Thyroid gland (tissue), 4 donors: ENCODE results near the gene STX8. TPM values are rescaled to one million over a fixed set of nuclear protein-coding genes. Genes with fewer than 3 reads are reported as not detected.

ENCODE experiments used
- DNase-seq, 2 donors: peaks; one replicate each; pipeline ENCODE4 v3.0.0-alpha.2; 2019
- H3K27ac ChIP-seq, 3 donors: fragments of 200-600 bp; sonication (generic); 1 replicate in 2 of 3; 2 replicates in 1 of 3; pipeline ENCODE4 v1.5.1; 2016 to 2019; ENCODE audit warnings: mild to moderate bottlenecking in 1 of 3, moderate library complexity in 1 of 3
- H3K27me3 ChIP-seq: fragments of 200-600 bp; sonication (generic); one replicate; pipeline ENCODE4 v1.5.1; 2019
- H3K36me3 ChIP-seq, 2 donors: fragments of 200-600 bp; sonication (generic); one replicate each; pipeline ENCODE4 v1.5.1; 2016 to 2019
- H3K4me1 ChIP-seq, 2 donors: fragments of 200-600 bp; sonication (generic); one replicate each; pipeline ENCODE4 v1.5.1; 2017 to 2019
- H3K4me3 ChIP-seq, 3 donors: fragments of 200-600 bp; sonication (generic); replicated peaks in 1 of 3; 1 replicate in 2 of 3; 2 replicates in 1 of 3; pipeline ENCODE4 v1.5.1; 2016; ENCODE audit warnings: mild to moderate bottlenecking in 1 of 3
- H3K9me3 ChIP-seq: fragments of 200-600 bp; sonication (generic); one replicate; pipeline ENCODE4 v1.5.1; 2017
- POLR2A ChIP-seq, 2 donors: fragments of 450-650 bp; IDR thresholded peaks; one replicate each; pipeline ENCODE4 v1.6.1; 2017; ENCODE audit warnings: antibody characterized with exemption in 2 of 2, mild to moderate bottlenecking in 2 of 2, moderate library complexity in 1 of 2
- WGBS, 2 donors: methylation state at CpG; one replicate each; pipeline ENCODE4 v1.1.5; 2017; 5-methylcytosine and 5-hydroxymethylcytosine counted together
- intact Hi-C: fragments of 100-400 bp; cut with DNase I; formaldehyde crosslinking; loops from one replicate; pipeline ENCODE4 v1.15.1; 2023
- total RNA-seq, 4 donors: library from RNA; depleted of rRNA; stranded (reverse); fragments of >200 nt; gene quantifications; one replicate each; pipeline ENCODE4 v1.2.3, GENCODE V29; 2016
- TF ChIP-seq, protein P1 (sequence below), 6 experiments: fragments of 200-600 bp in 3 of 6; fragments of 450-650 bp in 3 of 6; sonication (generic) in 3 of 6; IDR thresholded peaks; one replicate each; pipeline ENCODE4 v1.5.1; 2016 to 2019; ENCODE audit warnings: antibody characterized with exemption in 6 of 6, mild to moderate bottlenecking in 2 of 6, inconsistent platforms in 1 of 6, moderate library complexity in 1 of 6

STX8 gene
- total RNA-seq, 4 donors from 2014 or later, result 67.6 to 88.9 (median 72.7) TPM

DNA sequence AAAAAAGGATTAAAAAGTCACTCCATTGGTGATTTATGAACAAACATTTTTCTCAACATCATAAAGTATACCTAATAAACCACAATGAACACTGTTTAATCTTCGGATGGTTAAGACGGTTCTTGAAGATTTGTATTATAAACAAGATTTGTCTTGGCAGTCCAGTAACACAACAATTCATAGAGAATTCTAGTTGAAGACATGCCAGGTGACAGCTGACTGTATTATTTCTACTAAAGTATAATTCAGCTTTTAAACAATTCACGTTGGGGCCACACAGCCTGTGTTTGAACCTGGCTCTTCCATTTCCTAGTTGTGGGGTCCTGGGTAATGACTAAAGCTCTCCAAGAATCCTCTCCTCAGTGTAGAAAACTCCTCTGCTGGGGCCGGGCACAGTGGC is 22.0 kb downstream of the STX8 start:
- no peak for TF ChIP-seq POLR2A (IDR thresholded peaks at IDR 0.05)
- TF ChIP-seq, protein P1, sequence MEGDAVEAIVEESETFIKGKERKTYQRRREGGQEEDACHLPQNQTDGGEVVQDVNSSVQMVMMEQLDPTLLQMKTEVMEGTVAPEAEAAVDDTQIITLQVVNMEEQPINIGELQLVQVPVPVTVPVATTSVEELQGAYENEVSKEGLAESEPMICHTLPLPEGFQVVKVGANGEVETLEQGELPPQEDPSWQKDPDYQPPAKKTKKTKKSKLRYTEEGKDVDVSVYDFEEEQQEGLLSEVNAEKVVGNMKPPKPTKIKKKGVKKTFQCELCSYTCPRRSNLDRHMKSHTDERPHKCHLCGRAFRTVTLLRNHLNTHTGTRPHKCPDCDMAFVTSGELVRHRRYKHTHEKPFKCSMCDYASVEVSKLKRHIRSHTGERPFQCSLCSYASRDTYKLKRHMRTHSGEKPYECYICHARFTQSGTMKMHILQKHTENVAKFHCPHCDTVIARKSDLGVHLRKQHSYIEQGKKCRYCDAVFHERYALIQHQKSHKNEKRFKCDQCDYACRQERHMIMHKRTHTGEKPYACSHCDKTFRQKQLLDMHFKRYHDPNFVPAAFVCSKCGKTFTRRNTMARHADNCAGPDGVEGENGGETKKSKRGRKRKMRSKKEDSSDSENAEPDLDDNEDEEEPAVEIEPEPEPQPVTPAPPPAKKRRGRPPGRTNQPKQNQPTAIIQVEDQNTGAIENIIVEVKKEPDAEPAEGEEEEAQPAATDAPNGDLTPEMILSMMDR (IDR thresholded peaks at IDR 0.05), result no peak
- Histone ChIP-seq H3K27ac (no peak overlapping the region), H3K9me3 (no peaks in the 10 kb centered on the region), H3K27me3 (no peaks in the 10 kb centered on the region), H3K4me1 (no peaks in the 10 kb centered on the region), H3K4me3 (no peak overlapping the region), H3K36me3 (no peaks in the 10 kb centered on the region)
- WGBS, 2 donors, result 89 to 90% methylated on average over 4 of the region's 4 CpGs
- intact Hi-C loops, result no loop called here
- DNase-seq, result no peak

DNA sequence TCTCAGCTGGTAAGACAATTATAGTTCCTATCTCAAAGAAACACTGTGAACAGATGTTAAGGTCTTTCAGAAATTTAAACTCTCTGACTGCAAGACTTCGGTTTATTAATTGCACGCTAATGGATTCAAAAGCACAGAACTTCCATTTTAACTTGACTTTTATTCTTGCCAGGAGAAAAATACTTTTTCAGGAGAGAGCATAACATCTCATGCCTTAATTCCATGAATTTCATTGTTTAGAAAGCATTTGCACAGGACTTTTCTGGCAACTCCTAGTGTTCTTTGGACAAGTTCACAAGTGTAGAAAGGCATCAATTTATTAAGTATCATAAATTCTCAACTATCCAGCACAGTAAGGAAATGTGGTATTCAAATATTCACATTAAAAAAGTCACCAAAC is 22.4 kb downstream of the STX8 start:
- TF ChIP-seq, protein P1 (IDR thresholded peaks at IDR 0.05), result no peak
- TF ChIP-seq POLR2A (IDR thresholded peaks at IDR 0.05), result no peak
- no peaks in the 10 kb centered on the region for H3K4me1 ChIP-seq
- no peak overlapping the region for H3K27ac ChIP-seq
- no peaks in the 10 kb centered on the region for H3K36me3 ChIP-seq
- intact Hi-C loops, result no loop called here
- no peaks in the 10 kb centered on the region for H3K27me3 ChIP-seq
- 95 to 96% methylated on average over 2 of the region's 2 CpGs for whole genome bisulfite sequencing, 2 donors
- no peaks in the 10 kb centered on the region for H3K9me3 ChIP-seq
- H3K4me3 ChIP-seq, result no peak overlapping the region
- no peak for DNase-seq

DNA sequence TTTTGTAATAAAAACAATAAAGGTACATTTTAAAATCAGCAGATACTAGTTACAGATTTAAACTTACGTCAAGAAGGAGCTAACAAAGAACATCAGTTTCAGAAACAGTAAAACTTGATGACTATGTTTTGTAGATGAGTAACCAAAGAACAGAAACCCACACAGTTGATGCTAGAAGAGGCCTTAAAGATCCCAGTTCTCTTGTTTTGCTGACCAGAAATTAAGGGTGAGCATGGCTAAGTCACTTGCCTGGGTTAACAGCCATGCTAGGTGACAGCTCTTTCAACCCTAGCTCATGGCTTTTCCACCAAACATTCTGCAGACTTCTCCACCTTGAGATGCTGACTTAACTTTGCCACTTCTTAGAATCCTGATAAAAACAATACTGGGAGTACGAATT is 26.4 kb downstream of the STX8 start:
- H3K4me1 ChIP-seq, result no peaks in the 10 kb centered on the region
- WGBS, 2 donors, result 91 to 95% methylated on average over 2 of the region's 2 CpGs
- no peak overlapping the region for H3K27ac ChIP-seq
- intact Hi-C loops, result no loop called here
- no peak for DNase-seq
- no peak overlapping the region for H3K4me3 ChIP-seq
- no peaks in the 10 kb centered on the region for H3K27me3 ChIP-seq
- H3K9me3 ChIP-seq, result no peaks in the 10 kb centered on the region
- no peak for TF ChIP-seq POLR2A (IDR thresholded peaks at IDR 0.05)
- TF ChIP-seq, protein P1 (IDR thresholded peaks at IDR 0.05), result no peak
- no peaks in the 10 kb centered on the region for H3K36me3 ChIP-seq

DNA sequence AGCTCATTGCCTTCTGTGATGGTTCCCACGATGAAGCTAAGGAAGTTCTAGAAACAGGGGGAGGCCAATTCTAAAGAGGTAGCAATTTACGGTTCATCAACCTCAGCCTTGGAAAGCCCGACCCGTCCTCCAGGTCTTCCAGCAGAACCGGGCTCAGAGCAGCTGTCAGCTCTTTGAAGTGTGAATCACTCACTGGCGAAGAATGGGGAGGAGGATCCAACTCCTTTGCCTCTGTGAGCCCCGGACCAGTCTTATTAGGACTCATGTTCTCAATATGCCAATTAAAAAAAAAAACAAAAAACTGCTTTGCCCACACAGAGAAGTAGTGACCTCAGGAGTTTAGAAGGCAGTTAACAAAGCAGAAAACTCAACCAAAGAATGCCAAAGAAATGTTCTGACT is 31.4 kb downstream of the STX8 start:
- Histone ChIP-seq H3K36me3 (no peaks in the 10 kb centered on the region), H3K27me3 (no peaks in the 10 kb centered on the region), H3K4me3 (no peak overlapping the region), H3K4me1 (no peaks in the 10 kb centered on the region), H3K27ac (no peak overlapping the region), H3K9me3 (no peaks in the 10 kb centered on the region)
- no peak for DNase-seq
- TF ChIP-seq, protein P1 (IDR thresholded peaks at IDR 0.05), result no peak
- no peak for TF ChIP-seq POLR2A (IDR thresholded peaks at IDR 0.05)
- 65 to 79% methylated on average over 7 of the region's 7 CpGs for WGBS, 2 donors
- intact Hi-C loops, result no loop called here

DNA sequence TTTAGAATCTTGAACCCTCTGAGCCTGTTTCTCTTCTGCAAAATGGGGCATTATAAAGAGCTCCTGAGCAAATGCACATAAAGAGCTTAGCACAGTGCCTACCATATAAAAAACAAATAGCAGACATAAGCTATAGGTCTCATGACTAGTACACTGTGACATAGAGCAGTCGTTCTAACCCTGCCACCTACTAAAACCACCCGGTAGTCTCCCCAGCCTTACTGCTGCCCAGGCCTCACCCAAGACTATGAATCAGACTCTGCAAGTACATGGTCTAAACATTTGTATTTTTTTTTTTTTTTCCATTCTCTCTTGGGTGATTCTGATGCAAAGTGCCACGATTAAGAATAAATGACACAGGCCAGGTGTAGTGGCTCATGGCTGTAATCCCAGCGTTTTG is 33.9 kb downstream of the STX8 start:
- no peaks in the 10 kb centered on the region for H3K4me1 ChIP-seq
- no peaks in the 10 kb centered on the region for H3K36me3 ChIP-seq
- WGBS, 2 donors, result 93 to 97% methylated on average over 4 of the region's 4 CpGs
- no peak overlapping the region for H3K27ac ChIP-seq
- H3K4me3 ChIP-seq, result no peak overlapping the region
- H3K9me3 ChIP-seq, result no peaks in the 10 kb centered on the region
- TF ChIP-seq, protein P1 (IDR thresholded peaks at IDR 0.05), result no peak
- TF ChIP-seq POLR2A (IDR thresholded peaks at IDR 0.05), result no peak
- intact Hi-C loops, result no loop called here
- no peaks in the 10 kb centered on the region for H3K27me3 ChIP-seq
- DNase-seq, result no peak
